Endothelial cell (in vitro differentiated cells): ENCODE data around the gene GJC3. TPM values are rescaled to one million over a fixed set of nuclear protein-coding genes. Genes with fewer than 3 reads are reported as not detected.

Experiments used
- DNase-seq: peaks from one replicate; pipeline ENCODE4 v3.0.0; 2021; ENCODE audit warnings: low spot score
- H3K27ac Mint-ChIP-seq: one replicate; pipeline ENCODE4 v1.8.0; 2021; ENCODE audit warnings: mixed read lengths, inconsistent platforms; ENCODE audit not compliant: unreplicated experiment
- H3K27me3 Mint-ChIP-seq: one replicate; pipeline ENCODE4 v1.8.0; 2021; ENCODE audit warnings: mild to moderate bottlenecking, moderate library complexity, mixed read lengths, inconsistent platforms; ENCODE audit not compliant: unreplicated experiment
- H3K36me3 Mint-ChIP-seq: one replicate; pipeline ENCODE4 v1.8.0; 2021; ENCODE audit warnings: mild to moderate bottlenecking, low read depth, mixed read lengths, inconsistent platforms; ENCODE audit not compliant: unreplicated experiment
- H3K4me1 Mint-ChIP-seq: one replicate; pipeline ENCODE4 v1.8.0; 2021; ENCODE audit warnings: mild to moderate bottlenecking, mixed read lengths, inconsistent platforms; ENCODE audit not compliant: unreplicated experiment
- H3K4me3 Mint-ChIP-seq: one replicate; pipeline ENCODE4 v1.8.0; 2021; ENCODE audit warnings: mild to moderate bottlenecking, mixed read lengths, inconsistent platforms; ENCODE audit not compliant: unreplicated experiment
- H3K9me3 Mint-ChIP-seq: one replicate; pipeline ENCODE4 v1.8.0; 2021; ENCODE audit warnings: mixed read lengths, inconsistent platforms; ENCODE audit not compliant: unreplicated experiment
- CTCF ChIP-seq: fragments of 200-600 bp; sonication (generic); IDR thresholded peaks from one replicate; pipeline ENCODE4 v1.5.0; 2021; ENCODE audit warnings: antibody characterized with exemption; ENCODE audit not compliant: unreplicated experiment
- total RNA-seq: library from RNA; stranded (reverse); fragmentation: NEBNext Ultra II Directional; extraction: Animal tissue kit (Norgen Biotek cat#: 25700); gene quantifications from one replicate; pipeline ENCODE4 v1.2.1, GENCODE V29; 2021; ENCODE audit not compliant: unreplicated experiment

The GJC3 gene
- total RNA-seq, 1 donor from 2014 or later: 1.8 TPM

- Mint-ChIP-seq H3K27me3 (no peaks in the 10 kb centered on the region), H3K9me3 (no peaks in the 10 kb centered on the region), H3K36me3 (peaks cover 5% of the 10 kb centered on the region), H3K4me3 (no peak overlapping the region), H3K4me1 (no peaks in the 10 kb centered on the region), H3K27ac (no peak overlapping the region)
- no peak for TF ChIP-seq CTCF
- DNase-seq: no peak
These were observed 48.0 kb downstream of the GJC3 start for GRCh38 chr7:99881370-99881769.

DNA sequence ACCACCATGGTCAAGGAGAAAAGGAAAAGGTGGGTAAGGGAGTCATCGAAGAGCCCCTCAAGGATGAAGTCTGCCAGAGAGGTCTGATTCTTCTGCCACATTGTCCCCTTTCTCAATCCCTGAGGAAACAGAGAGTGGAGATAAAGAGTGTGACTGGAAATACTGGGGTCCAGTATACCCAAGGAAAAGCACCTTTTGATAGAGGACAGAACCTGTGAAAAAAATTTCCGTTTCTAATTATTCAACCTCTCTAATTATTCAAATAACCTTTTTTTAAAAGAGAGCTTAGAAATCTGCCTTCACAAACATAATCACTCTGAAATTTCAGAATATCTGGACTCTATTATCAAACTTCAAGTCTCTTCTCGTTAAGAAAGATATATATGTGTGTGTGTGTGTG lies 52.5 kb downstream of the GJC3 start, which contains the start of gene OR2AE1:
Gene OR2AE1, minus strand, starts transcription at position 101 of the 400 bp plus-strand sequence. Its CDS starts 0 bp downstream, at position 101.
- no peaks in the 10 kb centered on the region for H3K36me3 Mint-ChIP-seq
- H3K4me1 Mint-ChIP-seq: no peaks in the 10 kb centered on the region
- DNase-seq: no peak
- no peak for TF ChIP-seq CTCF
- H3K27ac Mint-ChIP-seq: no peak within 1 kb of the TSS
- no peaks in the 10 kb centered on the region for H3K27me3 Mint-ChIP-seq
- H3K9me3 Mint-ChIP-seq: no peaks in the 10 kb centered on the region
- H3K4me3 Mint-ChIP-seq: no peak within 1 kb of the TSS

- H3K4me1 Mint-ChIP-seq: no peaks in the 10 kb centered on the region
- no peaks in the 10 kb centered on the region for H3K27me3 Mint-ChIP-seq
These were observed 52.9 kb downstream of the GJC3 start for GRCh38 chr7:99876491-99876890.

More at GRCh38 chr7:99876491-99876890, 52.9 kb downstream of the GJC3 start:
- Mint-ChIP-seq H3K36me3 (no peaks in the 10 kb centered on the region), H3K4me3 (no peak overlapping the region), H3K27ac (no peak overlapping the region), H3K9me3 (no peaks in the 10 kb centered on the region)
- no peak for DNase-seq
- no peak for TF ChIP-seq CTCF

Other genes with a start within 250 kb of the GJC3 start
- 0.69 TPM for gene CYP3A5, start 249.6 kb downstream of the GJC3 start, total RNA-seq
- 0.18 TPM for gene CYP3A7, start 194.4 kb downstream of the GJC3 start, total RNA-seq
- not detected for gene CYP3A4, start 145.4 kb downstream of the GJC3 start, total RNA-seq
- gene CYP3A43, start 101.6 kb downstream of the GJC3 start, total RNA-seq: not detected
- gene OR2AE1, start 52.6 kb downstream of the GJC3 start, total RNA-seq: not detected
- gene TRIM4, start 10.1 kb downstream of the GJC3 start, total RNA-seq: 5.8 TPM
- gene AZGP1, start 46.4 kb upstream of the GJC3 start, total RNA-seq: not detected
- gene ZKSCAN1, start 86.0 kb upstream of the GJC3 start, total RNA-seq: 63.1 TPM
- 18.5 TPM for gene ZSCAN21, start 120.2 kb upstream of the GJC3 start, total RNA-seq
- gene ZNF3, start 152.1 kb upstream of the GJC3 start, total RNA-seq: 47.7 TPM
- gene COPS6, start 159.3 kb upstream of the GJC3 start, total RNA-seq: 82.4 TPM
- gene MCM7, start 171.8 kb upstream of the GJC3 start, total RNA-seq: 119 TPM
- 17.8 TPM for gene AP4M1, start 172.0 kb upstream of the GJC3 start, total RNA-seq
- gene TAF6, start 189.7 kb upstream of the GJC3 start, total RNA-seq: 71.8 TPM
- 28.3 TPM for gene CNPY4, start 190.0 kb upstream of the GJC3 start, total RNA-seq
- 1.6 TPM for gene MBLAC1, start 197.3 kb upstream of the GJC3 start, total RNA-seq
- gene LAMTOR4, start 219.3 kb upstream of the GJC3 start, total RNA-seq: 68.6 TPM
- 30.2 TPM for gene TRAPPC14, start 229.1 kb upstream of the GJC3 start, total RNA-seq
- 4.4 TPM for gene GAL3ST4, start 239.0 kb upstream of the GJC3 start, total RNA-seq
- 27.2 TPM for gene GPC2, start 247.8 kb upstream of the GJC3 start, total RNA-seq
- gene STAG3, start 248.3 kb upstream of the GJC3 start, total RNA-seq: 1.9 TPM